Caco-2 (cell line): ENCODE data around the gene MAP2K4. TPM values are rescaled to one million over a fixed set of nuclear protein-coding genes. Genes with fewer than 3 reads are reported as not detected.

Experiments used
- BruUV-seq: library from RNA; stranded (reverse); fragments of 400-500 nt; replicated peaks from 2 replicates; lab custom pipeline; 2021; lab: Mats Ljungman, UMichigan
- CTCF ChIA-PET: fragments of 300-600 bp; sonication (Branson Sonifier 250); formaldehyde crosslinking; loops from one replicate; lab custom pipeline; 2022; ENCODE audit warnings: antibody characterized with exemption; lab: Charles Lee
- POLR2A ChIA-PET: fragments of 300-600 bp; sonication (Branson Sonifier 250); formaldehyde crosslinking; loops from one replicate; lab custom pipeline; 2022; ENCODE audit warnings: antibody characterized with exemption; lab: Charles Lee
- DNase-seq, 2 experiments: peaks; one replicate each; pipeline versions ENCODE4 v3.0.0 to v3.0.0-alpha.2; 2020 to 2022
- H3K27me3 ChIP-seq: replicated peaks from 2 replicates; pipeline ENCODE4 v1.6.0; 2011; ENCODE audit warnings: low read length; ENCODE audit not compliant: control insufficient read depth, insufficient read depth
- H3K36me3 ChIP-seq: 2 replicates; pipeline ENCODE4 v1.5.1; 2011; ENCODE audit warnings: low read length; ENCODE audit not compliant: control insufficient read depth, insufficient read depth
- H3K4me1 ChIP-seq: fragments of 250-450 bp; sonication (Bioruptor Pico); 2 replicates; pipeline ENCODE4 v1.5.1; 2020; ENCODE audit warnings: mild to moderate bottlenecking
- H3K4me3 ChIP-seq: 2 replicates; pipeline ENCODE4 v1.5.1; 2011; ENCODE audit warnings: low read depth, mild to moderate bottlenecking, control low read depth, low read length
- H3K9me3 ChIP-seq: fragments of 250-450 bp; sonication (Bioruptor Pico); 2 replicates; pipeline ENCODE4 v1.5.1; 2020; ENCODE audit warnings: mild to moderate bottlenecking, moderate library complexity
- H3K27ac Mint-ChIP-seq: one replicate; pipeline ENCODE4 v1.8.0; 2022; ENCODE audit warnings: mixed read lengths; ENCODE audit not compliant: unreplicated experiment
- H3K27me3 Mint-ChIP-seq: one replicate; pipeline ENCODE4 v1.8.0; 2022; ENCODE audit warnings: mixed read lengths; ENCODE audit not compliant: insufficient read depth, unreplicated experiment
- H3K36me3 Mint-ChIP-seq: one replicate; pipeline ENCODE4 v1.8.0; 2022; ENCODE audit warnings: mild to moderate bottlenecking, mixed read lengths; ENCODE audit not compliant: insufficient read depth, unreplicated experiment
- H3K4me1 Mint-ChIP-seq: one replicate; pipeline ENCODE4 v1.8.0; 2022; ENCODE audit warnings: low read depth, mixed read lengths; ENCODE audit not compliant: unreplicated experiment
- H3K4me3 Mint-ChIP-seq: one replicate; pipeline ENCODE4 v1.8.0; 2022; ENCODE audit warnings: mild to moderate bottlenecking, moderate library complexity, mixed read lengths; ENCODE audit not compliant: unreplicated experiment
- H3K9me3 Mint-ChIP-seq: one replicate; pipeline ENCODE4 v1.8.0; 2022; ENCODE audit warnings: mixed read lengths; ENCODE audit not compliant: unreplicated experiment
- CTCF ChIP-seq, 2 experiments: fragments of 200-600 bp in 1 of 2; IDR thresholded peaks; 1 replicate in 1 of 2; 2 replicates in 1 of 2; pipeline versions ENCODE4 v1.5.1 to v1.8.0; 2011 to 2022; ENCODE audit warnings: antibody characterized with exemption in 1 of 2, control low read depth in 1 of 2, inconsistent platforms in 1 of 2, low read depth in 1 of 2, low read length in 1 of 2, mild to moderate bottlenecking in 1 of 2, moderate library complexity in 1 of 2; ENCODE audit not compliant: insufficient read depth in 1 of 2, severe bottlenecking in 1 of 2, unreplicated experiment in 1 of 2
- intact Hi-C: fragments of 100-400 bp; cut with micrococcal nuclease; formaldehyde crosslinking; loops from one replicate; pipeline ENCODE4 v1.10.0; 2022; ENCODE audit not compliant: unreplicated experiment
- total RNA-seq: library from RNA; stranded (reverse); gene quantifications from 2 replicates; pipeline ENCODE4 v1.2.3, GENCODE V29; 2022

Gene MAP2K4
- total RNA-seq, 1 experiment from 2014 or later, result 20.9 TPM

DNA sequence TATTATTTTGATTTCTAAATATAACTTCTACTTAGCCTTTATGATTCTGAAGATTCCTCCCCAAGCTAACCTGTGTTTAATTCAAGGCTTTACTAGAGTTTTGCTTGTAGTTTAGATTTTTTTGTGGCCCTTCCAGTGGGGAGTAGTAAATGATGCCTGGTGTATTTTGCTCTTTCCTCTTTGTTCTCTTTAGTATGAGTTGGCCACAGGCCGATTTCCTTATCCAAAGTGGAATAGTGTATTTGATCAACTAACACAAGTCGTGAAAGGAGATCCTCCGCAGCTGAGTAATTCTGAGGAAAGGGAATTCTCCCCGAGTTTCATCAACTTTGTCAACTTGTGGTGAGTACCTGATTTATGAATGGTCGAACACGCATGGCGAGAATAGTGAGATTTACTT lies 108.3 kb downstream of the MAP2K4 start:
- POLR2A ChIA-PET, result no interaction called here
- H3K27me3 ChIP-seq, result no peaks in the 10 kb centered on the region
- H3K9me3 Mint-ChIP-seq, result no peaks in the 10 kb centered on the region
- no peaks in the 10 kb centered on the region for H3K9me3 ChIP-seq
- H3K4me1 Mint-ChIP-seq, result no peaks in the 10 kb centered on the region
- no peaks in the 10 kb centered on the region for H3K27me3 Mint-ChIP-seq
- no TSS peak for BruUV-seq
- H3K4me1 ChIP-seq, result no peaks in the 10 kb centered on the region
- no peaks in the 10 kb centered on the region; the same call in 1 of the 2 replicates for H3K36me3 ChIP-seq
- H3K4me3 ChIP-seq, result no peak overlapping the region
- H3K27ac Mint-ChIP-seq, result no peak overlapping the region
- CTCF ChIA-PET, result no interaction called here
- DNase-seq, result no peak
- H3K4me3 Mint-ChIP-seq, result no peak overlapping the region
- H3K36me3 Mint-ChIP-seq, result peaks cover 11% of the 10 kb centered on the region
- no peak for TF ChIP-seq CTCF (IDR thresholded peaks at IDR 0.05; ENCODE audit: insufficient read depth in 1 of 2, low read depth in 1 of 2, low read length in 1 of 2, severe bottlenecking in 1 of 2, unreplicated experiment in 1 of 2)
- intact Hi-C loops, result no loop called here

DNA sequence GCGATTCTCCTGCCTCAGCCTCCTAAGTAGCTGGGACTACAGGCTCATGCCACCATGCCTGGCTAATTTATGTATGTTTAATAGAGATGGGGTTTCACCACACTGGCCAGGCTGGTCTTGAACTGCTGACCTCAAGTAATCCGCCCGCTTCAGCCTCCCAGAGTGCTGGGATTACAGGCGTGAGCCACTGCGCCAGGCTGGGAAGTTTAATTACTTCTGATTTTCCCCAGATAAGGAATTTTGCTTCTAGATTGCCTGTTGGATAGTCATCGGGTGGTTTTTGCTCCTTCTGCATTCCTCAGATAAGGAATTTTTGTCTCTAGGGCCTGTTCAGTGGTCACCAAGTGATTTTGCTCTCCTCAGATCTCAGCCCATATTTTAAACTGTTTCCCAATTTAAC lies 112.5 kb downstream of the MAP2K4 start:
- H3K27me3 Mint-ChIP-seq, result no peaks in the 10 kb centered on the region
- H3K4me1 Mint-ChIP-seq, result no peaks in the 10 kb centered on the region
- no peaks in the 10 kb centered on the region for H3K36me3 ChIP-seq
- no peak overlapping the region for H3K27ac Mint-ChIP-seq
- H3K9me3 Mint-ChIP-seq, result peaks cover 9% of the 10 kb centered on the region
- POLR2A ChIA-PET, result no interaction called here
- H3K9me3 ChIP-seq, result no peaks in the 10 kb centered on the region
- intact Hi-C loops, result no loop called here
- CTCF ChIA-PET, result no interaction called here
- no peaks in the 10 kb centered on the region for H3K4me1 ChIP-seq
- no peak overlapping the region for H3K4me3 Mint-ChIP-seq
- no peak overlapping the region for H3K4me3 ChIP-seq
- DNase-seq, result peak in 1 of 2 experiments; percentile 0
- H3K27me3 ChIP-seq, result no peaks in the 10 kb centered on the region
- no TSS peak for BruUV-seq
- H3K36me3 Mint-ChIP-seq, result peaks cover 18% of the 10 kb centered on the region
- TF ChIP-seq CTCF (IDR thresholded peaks at IDR 0.05; ENCODE audit: insufficient read depth in 1 of 2, low read depth in 1 of 2, low read length in 1 of 2, severe bottlenecking in 1 of 2, unreplicated experiment in 1 of 2), result no peak

DNA sequence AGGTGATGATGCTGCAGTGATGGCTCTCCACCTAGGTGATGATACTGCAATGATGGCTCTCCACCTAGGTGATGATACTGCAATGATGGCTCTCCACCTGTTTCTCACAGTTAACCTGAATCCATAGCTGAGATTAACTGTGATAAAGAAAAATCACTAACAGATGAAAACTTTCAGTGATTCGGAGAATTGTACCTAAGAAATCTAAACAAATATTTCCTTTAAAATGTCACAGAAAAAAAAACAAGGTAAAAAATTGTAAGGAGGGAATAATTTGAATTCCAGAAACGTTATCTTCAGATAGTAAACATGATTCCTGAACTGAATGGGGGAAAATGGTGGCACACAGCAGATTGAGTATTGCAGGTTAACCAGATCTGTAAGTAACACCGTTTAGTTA lies 113.4 kb downstream of the MAP2K4 start:
- Mint-ChIP-seq H3K4me3 (no peak overlapping the region), H3K27ac (no peak overlapping the region), H3K36me3 (peaks cover 26% of the 10 kb centered on the region), H3K4me1 (no peaks in the 10 kb centered on the region), H3K9me3 (peaks cover 9% of the 10 kb centered on the region), H3K27me3 (no peaks in the 10 kb centered on the region)
- no peak for DNase-seq
- Histone ChIP-seq H3K4me1 (no peaks in the 10 kb centered on the region), H3K36me3 (no peaks in the 10 kb centered on the region), H3K27me3 (no peaks in the 10 kb centered on the region), H3K4me3 (no peak overlapping the region), H3K9me3 (no peaks in the 10 kb centered on the region)
- no TSS peak for BruUV-seq
- intact Hi-C loops, result no loop called here
- ChIA-PET POLR2A (no interaction called here), CTCF (no interaction called here)
- TF ChIP-seq CTCF (IDR thresholded peaks at IDR 0.05; ENCODE audit: insufficient read depth in 1 of 2, low read depth in 1 of 2, low read length in 1 of 2, severe bottlenecking in 1 of 2, unreplicated experiment in 1 of 2), result no peak
